ENCODE measurements around the gene SLC26A11. TPM values are rescaled to one million over a fixed set of nuclear protein-coding genes. Genes with fewer than 3 reads are reported as not detected.

Gene SLC26A11
- total RNA-seq, 1 donor from 2014 or later, result 7.9 TPM

DNA sequence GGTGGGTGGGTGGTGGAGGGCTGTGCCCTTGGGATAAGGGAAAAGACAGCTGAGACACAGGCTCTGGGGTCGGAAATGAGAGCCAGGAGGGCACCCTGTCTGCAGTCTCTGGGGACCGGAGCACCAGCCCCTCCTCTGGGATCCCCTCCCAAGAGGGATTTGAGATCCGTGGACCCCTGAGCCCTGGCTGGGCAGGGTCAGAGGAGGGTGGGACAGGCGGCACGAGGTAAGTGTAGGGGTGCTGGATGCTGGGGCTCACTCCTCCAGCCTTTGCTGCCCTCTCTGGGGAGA is 519 bp upstream of the SLC26A11 start:
- Mint-ChIP-seq H3K4me3 (peak overlapping the region; percentile 92), H3K27ac (peak overlapping the region; percentile 53), H3K36me3 (peaks cover 10% of the 10 kb centered on the region), H3K9me3 (no peaks in the 10 kb centered on the region), H3K27me3 (ENCODE audit: insufficient read depth, low read depth) (peaks cover 18% of the 10 kb centered on the region), H3K4me1 (peaks cover 34% of the 10 kb centered on the region)
- H3K27ac ChIP-seq, result no peak overlapping the region
- H4K20me1 ChIP-seq (ENCODE audit: low read depth), result peaks cover 4% of the 10 kb centered on the region
- H3K36me3 ChIP-seq, result no peaks in the 10 kb centered on the region
- H3K27me3 ChIP-seq, result no peaks in the 10 kb centered on the region
- H3K4me3 ChIP-seq, result peak overlapping the region; percentile 100
- TF ChIP-seq EZH2phosphoT487 (IDR thresholded peaks at IDR 0.05) (no peak), EZH2 (IDR thresholded peaks at IDR 0.05) (no peak)
- TF ChIP-seq, protein P1, sequence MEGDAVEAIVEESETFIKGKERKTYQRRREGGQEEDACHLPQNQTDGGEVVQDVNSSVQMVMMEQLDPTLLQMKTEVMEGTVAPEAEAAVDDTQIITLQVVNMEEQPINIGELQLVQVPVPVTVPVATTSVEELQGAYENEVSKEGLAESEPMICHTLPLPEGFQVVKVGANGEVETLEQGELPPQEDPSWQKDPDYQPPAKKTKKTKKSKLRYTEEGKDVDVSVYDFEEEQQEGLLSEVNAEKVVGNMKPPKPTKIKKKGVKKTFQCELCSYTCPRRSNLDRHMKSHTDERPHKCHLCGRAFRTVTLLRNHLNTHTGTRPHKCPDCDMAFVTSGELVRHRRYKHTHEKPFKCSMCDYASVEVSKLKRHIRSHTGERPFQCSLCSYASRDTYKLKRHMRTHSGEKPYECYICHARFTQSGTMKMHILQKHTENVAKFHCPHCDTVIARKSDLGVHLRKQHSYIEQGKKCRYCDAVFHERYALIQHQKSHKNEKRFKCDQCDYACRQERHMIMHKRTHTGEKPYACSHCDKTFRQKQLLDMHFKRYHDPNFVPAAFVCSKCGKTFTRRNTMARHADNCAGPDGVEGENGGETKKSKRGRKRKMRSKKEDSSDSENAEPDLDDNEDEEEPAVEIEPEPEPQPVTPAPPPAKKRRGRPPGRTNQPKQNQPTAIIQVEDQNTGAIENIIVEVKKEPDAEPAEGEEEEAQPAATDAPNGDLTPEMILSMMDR (IDR thresholded peaks at IDR 0.05), result no peak
- H3F3A ChIP-seq (ENCODE audit: low read depth), result peaks cover 3% of the 10 kb centered on the region
- H2AFZ ChIP-seq (replicated peaks), result peak overlapping the region; percentile 99
- peak overlapping the region; percentile 66 for H3K9ac ChIP-seq
- no peaks in the 10 kb centered on the region for H3K9me3 ChIP-seq (ENCODE audit: low read depth)
- peaks cover 18% of the 10 kb centered on the region for H3K4me1 ChIP-seq
- H3K4me2 ChIP-seq, result peak overlapping the region; percentile 92
- DNase-seq (ENCODE audit: low spot score), result peak; percentile 33
- peaks cover 15% of the 10 kb centered on the region for H3K79me2 ChIP-seq (ENCODE audit: low read depth)

GRCh38 chr17:80220736-80221215 is 549 bp downstream of the SLC26A11 start:
- Histone ChIP-seq H3K27ac (no peak overlapping the region), H3K27me3 (no peaks in the 10 kb centered on the region), H3K36me3 (no peaks in the 10 kb centered on the region), H3K4me2 (peak overlapping the region; percentile 92), H3K79me2 (ENCODE audit: low read depth) (peaks cover 15% of the 10 kb centered on the region), H3K4me3 (peak overlapping the region; percentile 100), H3K9me3 (ENCODE audit: low read depth) (no peaks in the 10 kb centered on the region), H3K4me1 (peaks cover 22% of the 10 kb centered on the region), H3F3A (ENCODE audit: low read depth) (peaks cover 3% of the 10 kb centered on the region), H4K20me1 (ENCODE audit: low read depth) (peaks cover 4% of the 10 kb centered on the region), H2AFZ (replicated peaks) (peak overlapping the region; percentile 99), H3K9ac (peak overlapping the region; percentile 68)
- peaks cover 34% of the 10 kb centered on the region for H3K4me1 Mint-ChIP-seq
- peak; percentile 52 for DNase-seq (ENCODE audit: low spot score)
- H3K36me3 Mint-ChIP-seq, result peaks cover 10% of the 10 kb centered on the region
- TF ChIP-seq, protein P1 (IDR thresholded peaks at IDR 0.05), result no peak
- TF ChIP-seq EZH2phosphoT487 (IDR thresholded peaks at IDR 0.05), result no peak
- no peak for TF ChIP-seq EZH2 (IDR thresholded peaks at IDR 0.05)
- H3K4me3 Mint-ChIP-seq, result peak overlapping the region; percentile 90
- H3K9me3 Mint-ChIP-seq, result no peaks in the 10 kb centered on the region
- H3K27ac Mint-ChIP-seq, result no peak overlapping the region
- H3K27me3 Mint-ChIP-seq (ENCODE audit: insufficient read depth, low read depth), result peaks cover 16% of the 10 kb centered on the region

DNA sequence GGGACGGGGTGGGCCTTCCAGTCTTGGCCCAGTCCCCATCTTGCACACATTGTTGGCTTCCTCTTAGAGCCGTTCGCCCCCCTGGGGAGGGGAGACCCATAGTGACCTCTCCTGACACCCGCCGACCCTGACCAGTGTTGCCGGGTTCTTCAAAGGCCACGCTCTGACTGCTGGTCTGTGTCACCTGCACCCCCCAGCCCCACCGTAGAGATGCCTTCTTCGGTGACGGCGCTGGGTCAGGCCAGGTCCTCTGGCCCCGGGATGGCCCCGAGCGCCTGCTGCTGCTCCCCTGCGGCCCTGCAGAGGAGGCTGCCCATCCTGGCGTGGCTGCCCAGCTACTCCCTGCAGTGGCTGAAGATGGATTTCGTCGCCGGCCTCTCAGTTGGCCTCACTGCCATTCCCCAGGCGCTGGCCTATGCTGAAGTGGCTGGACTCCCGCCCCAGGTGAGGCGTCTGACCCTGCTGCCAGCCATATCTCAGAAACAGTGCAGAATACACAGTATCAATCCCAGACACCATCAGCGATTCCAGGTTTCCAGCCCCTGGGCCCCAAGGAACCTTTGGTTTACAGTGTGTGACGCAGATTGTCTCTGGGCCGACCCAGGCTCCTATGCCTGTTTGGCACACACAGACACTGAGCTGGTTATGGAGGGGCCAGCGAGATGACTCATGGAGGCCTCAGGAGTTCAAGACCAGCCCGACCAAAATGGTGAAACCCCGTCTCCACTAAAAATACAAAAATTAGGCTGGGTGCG is 1.3 kb downstream of the SLC26A11 start:
- H3K9me3 ChIP-seq (ENCODE audit: low read depth), result no peaks in the 10 kb centered on the region
- peak overlapping the region; percentile 92 for H3K4me2 ChIP-seq
- no peak for TF ChIP-seq EZH2phosphoT487 (IDR thresholded peaks at IDR 0.05)
- TF ChIP-seq EZH2 (IDR thresholded peaks at IDR 0.05), result no peak
- TF ChIP-seq, protein P1 (IDR thresholded peaks at IDR 0.05), result no peak
- Mint-ChIP-seq H3K27me3 (ENCODE audit: insufficient read depth, low read depth) (peaks cover 9% of the 10 kb centered on the region), H3K9me3 (no peaks in the 10 kb centered on the region), H3K36me3 (peaks cover 7% of the 10 kb centered on the region), H3K27ac (no peak overlapping the region), H3K4me3 (peak overlapping the region; percentile 90), H3K4me1 (peaks cover 31% of the 10 kb centered on the region)
- peaks cover 4% of the 10 kb centered on the region for H4K20me1 ChIP-seq (ENCODE audit: low read depth)
- peaks cover 15% of the 10 kb centered on the region for H3K79me2 ChIP-seq (ENCODE audit: low read depth)
- no peak overlapping the region for H3K27ac ChIP-seq
- H3K4me3 ChIP-seq, result peak overlapping the region; percentile 100
- peaks cover 3% of the 10 kb centered on the region for H3F3A ChIP-seq (ENCODE audit: low read depth)
- no peak overlapping the region for H2AFZ ChIP-seq (replicated peaks)
- DNase-seq (ENCODE audit: low spot score), result no peak
- H3K4me1 ChIP-seq, result peaks cover 22% of the 10 kb centered on the region
- H3K36me3 ChIP-seq, result no peaks in the 10 kb centered on the region
- H3K9ac ChIP-seq, result no peak overlapping the region
- H3K27me3 ChIP-seq, result no peaks in the 10 kb centered on the region
